Panc1 (cell line): ENCODE results near the gene DGKG. TPM values are rescaled to one million over a fixed set of nuclear protein-coding genes. Genes with fewer than 3 reads are reported as not detected.

Source experiments
- ATAC-seq: fragments of 200-7000 bp; cut with Tn5 transposase; 2 replicates; pipeline ENCODE4 v1.9.1; 2020; ENCODE audit warnings: mild to moderate bottlenecking, moderate library complexity
- BruUV-seq: library from RNA; stranded (reverse); fragments of 400-500 nt; replicated peaks from 2 replicates; lab custom pipeline; 2021; lab: Mats Ljungman, UMichigan
- CTCF ChIA-PET: fragments of 300-600 bp; sonication (Branson Sonifier 250); formaldehyde crosslinking; loops from one replicate; lab custom pipeline; 2022; ENCODE audit warnings: antibody characterized with exemption; lab: Charles Lee
- POLR2A ChIA-PET: fragments of 300-600 bp; sonication (Branson Sonifier 250); formaldehyde crosslinking; loops from one replicate; lab custom pipeline; 2022; ENCODE audit warnings: antibody characterized with exemption; lab: Charles Lee
- DNase-seq: peaks from one replicate; pipeline ENCODE4 v3.0.0-alpha.2; 2010; ENCODE audit warnings: low read depth, low spot score
- H3K27ac ChIP-seq: 2 replicates; pipeline ENCODE4 v1.5.1; 2011; ENCODE audit warnings: mild to moderate bottlenecking, low read length, inconsistent platforms
- H3K27me3 ChIP-seq: fragments of 200-500 bp; sonication (Bioruptor generic); 2 replicates; pipeline ENCODE4 v1.6.0; 2014; ENCODE audit warnings: low read length, inconsistent platforms; ENCODE audit not compliant: control insufficient read depth, insufficient read depth
- H3K36me3 ChIP-seq: fragments of 200-500 bp; sonication (Bioruptor generic); 2 replicates; pipeline ENCODE4 v1.5.1; 2014; ENCODE audit warnings: inconsistent platforms, mild to moderate bottlenecking, low read length, moderate library complexity; ENCODE audit not compliant: control insufficient read depth, insufficient read depth
- H3K4me1 ChIP-seq: 2 replicates; pipeline ENCODE4 v1.5.1; 2011; ENCODE audit warnings: inconsistent platforms, mild to moderate bottlenecking, low read length, moderate library complexity; ENCODE audit not compliant: control insufficient read depth, insufficient read depth
- H3K4me3 ChIP-seq, 2 experiments: 2 replicates each; pipeline ENCODE4 v1.5.1; 2011 to 2012; ENCODE audit warnings: low read depth in 2 of 2, low read length in 2 of 2, mild to moderate bottlenecking in 2 of 2, inconsistent platforms in 1 of 2, moderate library complexity in 1 of 2
- H3K9me3 ChIP-seq: fragments of 200-500 bp; sonication (Bioruptor generic); 2 replicates; pipeline ENCODE4 v1.5.1; 2014; ENCODE audit warnings: low read depth, mild to moderate bottlenecking, inconsistent platforms, low read length, moderate library complexity; ENCODE audit not compliant: control insufficient read depth, insufficient read depth
- CTCF ChIP-seq: fragments of 450-650 bp; IDR thresholded peaks from 2 replicates; pipeline ENCODE4 v1.5.1; 2017; ENCODE audit warnings: mild to moderate bottlenecking
- POLR2AphosphoS5 ChIP-seq: IDR thresholded peaks from 2 replicates; pipeline ENCODE4 v1.6.1; 2012; ENCODE audit warnings: mild to moderate bottlenecking, low read depth, low read length, moderate library complexity
- REST ChIP-seq, 2 experiments: IDR thresholded peaks; 2 replicates each; pipeline ENCODE4 v1.6.1; 2011 to 2012; ENCODE audit warnings: low read depth in 2 of 2, control low read depth in 1 of 2, low read length in 1 of 2, mild to moderate bottlenecking in 1 of 2, moderate library complexity in 1 of 2; ENCODE audit not compliant: insufficient read depth in 1 of 2
- SIN3A ChIP-seq: IDR thresholded peaks from 2 replicates; pipeline ENCODE4 v1.6.1; 2012; ENCODE audit warnings: low read depth, mild to moderate bottlenecking, low read length, moderate library complexity, borderline replicate concordance; ENCODE audit not compliant: insufficient read depth
- TCF7L2 ChIP-seq: IDR thresholded peaks from 2 replicates; pipeline ENCODE4 v1.6.1; 2011; ENCODE audit warnings: mild to moderate bottlenecking, low read depth, low read length, inconsistent platforms
- in situ Hi-C: cut with HindIII; loops from 2 replicates; pipeline ENCODE4 v1.10.0; 2016; ENCODE audit warnings: low sequenced_read_pairs, low pct_unique_long_range_greater_than_20kb
- intact Hi-C: fragments of 100-400 bp; cut with micrococcal nuclease; formaldehyde crosslinking; loops from one replicate; pipeline ENCODE4 v1.10.0; 2022; ENCODE audit not compliant: unreplicated experiment
- total RNA-seq: library from RNA; stranded (reverse); gene quantifications from one replicate; pipeline ENCODE4 v1.2.1, GENCODE V29; 2021; ENCODE audit not compliant: unreplicated experiment

Gene DGKG
- total RNA-seq, 1 experiment from 2014 or later = 0.46 TPM

GRCh38 chr3:186284661-186285060 is 77.4 kb downstream of the DGKG start:
- peaks cover 20% of the 10 kb centered on the region for H3K27me3 ChIP-seq
- no peak overlapping the region for H3K27ac ChIP-seq
- no peak for TF ChIP-seq SIN3A
- no peak for TF ChIP-seq POLR2AphosphoS5
- no peak for TF ChIP-seq REST (IDR thresholded peaks at IDR 0.05; ENCODE audit: insufficient read depth in 1 of 2, low read depth in 2 of 2, low read length in 1 of 2)
- TF ChIP-seq CTCF = no peak
- TF ChIP-seq TCF7L2 = no peak
- in situ Hi-C loops = no loop called here
- no peaks in the 10 kb centered on the region for H3K4me1 ChIP-seq
- CTCF ChIA-PET = no interaction called here
- POLR2A ChIA-PET = interaction anchor here (0.5 kb wide), 1 partner anchor 476 kb away, joined by 4 read pairs; no protein-coding TSS in a partner anchor
- H3K36me3 ChIP-seq = no peaks in the 10 kb centered on the region
- DNase-seq (no peak), ATAC-seq (no peak)
- H3K9me3 ChIP-seq = no peaks in the 10 kb centered on the region
- no TSS peak for BruUV-seq
- intact Hi-C loops = no loop called here
- no peak overlapping the region for H3K4me3 ChIP-seq

GRCh38 chr3:186284349-186284652 is 77.7 kb downstream of the DGKG start:
- CTCF ChIA-PET = no interaction called here
- in situ Hi-C loops = no loop called here
- no TSS peak for BruUV-seq

More at GRCh38 chr3:186284349-186284652, 77.7 kb downstream of the DGKG start:
- intact Hi-C loops = no loop called here
- H3K4me1 ChIP-seq = no peaks in the 10 kb centered on the region
- no peak overlapping the region for H3K4me3 ChIP-seq
- H3K9me3 ChIP-seq = no peaks in the 10 kb centered on the region
- TF ChIP-seq REST (IDR thresholded peaks at IDR 0.05; ENCODE audit: insufficient read depth in 1 of 2, low read depth in 2 of 2, low read length in 1 of 2) (no peak), CTCF (no peak), SIN3A (no peak), POLR2AphosphoS5 (no peak), TCF7L2 (no peak)
- H3K27ac ChIP-seq = no peak overlapping the region
- DNase-seq (no peak), ATAC-seq (no peak)
- H3K27me3 ChIP-seq = peaks cover 18% of the 10 kb centered on the region
- POLR2A ChIA-PET = no interaction called here
- no peaks in the 10 kb centered on the region for H3K36me3 ChIP-seq
